Astrocyte of the spinal cord (primary cell): ENCODE data around the gene DNAJC4.
A peak's percentile ranks its signal among the peaks of the same experiment; 100 is the strongest.

Experiments
- DNase-seq: peaks from one replicate; pipeline ENCODE4 v3.0.0; 2011; ENCODE audit warnings: low read depth, low spot score
- H3K4me3 ChIP-seq: 2 replicates; pipeline ENCODE4 v1.5.1; 2011; ENCODE audit warnings: low read depth, mild to moderate bottlenecking, low read length, moderate library complexity
- in situ Hi-C: cut with HindIII; loops from 2 replicates; pipeline ENCODE4 v1.10.0; 2017; ENCODE audit warnings: low sequenced_read_pairs
- TF ChIP-seq, protein P1 (sequence below): IDR thresholded peaks from 2 replicates; pipeline ENCODE4 v1.5.1; 2012; ENCODE audit warnings: low read depth, mild to moderate bottlenecking, low read length, inconsistent platforms

DNAJC4 gene

DNA sequence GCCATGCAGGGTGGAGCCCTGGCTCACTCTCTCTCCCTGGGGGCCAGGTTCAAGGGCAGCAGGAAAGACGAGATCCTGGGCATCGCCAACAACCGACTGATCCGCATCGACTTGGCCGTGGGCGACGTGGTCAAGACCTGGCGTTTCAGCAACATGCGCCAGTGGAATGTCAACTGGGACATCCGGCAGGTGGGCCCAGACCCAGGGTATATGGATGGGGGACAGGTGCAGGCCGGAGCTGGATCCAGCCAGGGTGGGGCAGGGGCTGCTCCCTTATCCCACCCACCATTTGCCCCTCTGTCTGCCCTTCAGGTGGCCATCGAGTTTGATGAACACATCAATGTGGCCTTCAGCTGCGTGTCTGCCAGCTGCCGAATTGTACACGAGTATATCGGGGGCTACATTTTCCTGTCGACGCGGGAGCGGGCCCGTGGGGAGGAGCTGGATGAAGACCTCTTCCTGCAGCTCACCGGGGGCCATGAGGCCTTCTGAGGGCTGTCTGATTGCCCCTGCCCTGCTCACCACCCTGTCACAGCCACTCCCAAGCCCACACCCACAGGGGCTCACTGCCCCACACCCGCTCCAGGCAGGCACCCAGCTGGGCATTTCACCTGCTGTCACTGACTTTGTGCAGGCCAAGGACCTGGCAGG lies 7.2 kb upstream of the DNAJC4 start:
- H3K4me3 ChIP-seq: no peak overlapping the region
- in situ Hi-C loops: no loop called here
- TF ChIP-seq, protein P1, sequence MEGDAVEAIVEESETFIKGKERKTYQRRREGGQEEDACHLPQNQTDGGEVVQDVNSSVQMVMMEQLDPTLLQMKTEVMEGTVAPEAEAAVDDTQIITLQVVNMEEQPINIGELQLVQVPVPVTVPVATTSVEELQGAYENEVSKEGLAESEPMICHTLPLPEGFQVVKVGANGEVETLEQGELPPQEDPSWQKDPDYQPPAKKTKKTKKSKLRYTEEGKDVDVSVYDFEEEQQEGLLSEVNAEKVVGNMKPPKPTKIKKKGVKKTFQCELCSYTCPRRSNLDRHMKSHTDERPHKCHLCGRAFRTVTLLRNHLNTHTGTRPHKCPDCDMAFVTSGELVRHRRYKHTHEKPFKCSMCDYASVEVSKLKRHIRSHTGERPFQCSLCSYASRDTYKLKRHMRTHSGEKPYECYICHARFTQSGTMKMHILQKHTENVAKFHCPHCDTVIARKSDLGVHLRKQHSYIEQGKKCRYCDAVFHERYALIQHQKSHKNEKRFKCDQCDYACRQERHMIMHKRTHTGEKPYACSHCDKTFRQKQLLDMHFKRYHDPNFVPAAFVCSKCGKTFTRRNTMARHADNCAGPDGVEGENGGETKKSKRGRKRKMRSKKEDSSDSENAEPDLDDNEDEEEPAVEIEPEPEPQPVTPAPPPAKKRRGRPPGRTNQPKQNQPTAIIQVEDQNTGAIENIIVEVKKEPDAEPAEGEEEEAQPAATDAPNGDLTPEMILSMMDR: no peak

DNA sequence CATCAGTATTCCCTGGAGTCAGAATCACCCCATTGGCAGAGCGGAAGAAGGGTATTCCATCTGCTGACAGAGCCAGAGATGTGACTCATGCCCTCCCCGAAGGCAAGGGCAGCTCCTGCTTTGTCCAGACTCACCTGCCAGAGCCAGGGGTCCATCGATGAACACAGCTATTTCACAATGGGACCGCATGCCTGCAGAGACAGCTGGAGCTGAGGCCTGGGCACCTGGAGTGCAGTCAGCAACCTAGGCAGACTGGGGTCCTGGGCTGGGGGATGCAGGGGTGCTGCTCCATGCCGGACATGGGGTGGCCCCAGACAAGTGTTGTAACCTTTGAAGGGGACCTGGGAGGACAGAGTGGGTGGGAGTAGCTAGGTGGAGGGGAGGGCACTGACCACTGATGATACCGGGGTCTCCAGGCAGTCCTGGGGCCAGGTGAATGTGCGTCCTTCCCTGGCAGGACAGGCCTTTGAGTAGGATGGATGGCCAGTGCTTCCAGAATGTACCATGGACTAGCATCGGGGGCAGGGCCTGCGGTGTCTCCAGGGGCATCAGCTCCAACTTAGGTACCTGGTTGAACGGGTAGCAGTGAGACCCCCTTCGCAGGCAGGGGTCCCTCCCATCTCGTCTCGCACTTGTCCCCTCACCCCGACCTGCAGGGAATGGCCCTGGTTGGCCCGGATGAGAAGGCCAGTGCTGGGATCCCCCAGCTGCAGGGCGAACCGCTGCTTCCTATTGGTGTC lies 6.0 kb upstream of the DNAJC4 start:
- no peak overlapping the region for H3K4me3 ChIP-seq
- no peak for DNase-seq
- in situ Hi-C loops: no loop called here
- TF ChIP-seq, protein P1: no peak

More for the DNA sequence above, 7.2 kb upstream of the DNAJC4 start:
- no peak for DNase-seq

DNA sequence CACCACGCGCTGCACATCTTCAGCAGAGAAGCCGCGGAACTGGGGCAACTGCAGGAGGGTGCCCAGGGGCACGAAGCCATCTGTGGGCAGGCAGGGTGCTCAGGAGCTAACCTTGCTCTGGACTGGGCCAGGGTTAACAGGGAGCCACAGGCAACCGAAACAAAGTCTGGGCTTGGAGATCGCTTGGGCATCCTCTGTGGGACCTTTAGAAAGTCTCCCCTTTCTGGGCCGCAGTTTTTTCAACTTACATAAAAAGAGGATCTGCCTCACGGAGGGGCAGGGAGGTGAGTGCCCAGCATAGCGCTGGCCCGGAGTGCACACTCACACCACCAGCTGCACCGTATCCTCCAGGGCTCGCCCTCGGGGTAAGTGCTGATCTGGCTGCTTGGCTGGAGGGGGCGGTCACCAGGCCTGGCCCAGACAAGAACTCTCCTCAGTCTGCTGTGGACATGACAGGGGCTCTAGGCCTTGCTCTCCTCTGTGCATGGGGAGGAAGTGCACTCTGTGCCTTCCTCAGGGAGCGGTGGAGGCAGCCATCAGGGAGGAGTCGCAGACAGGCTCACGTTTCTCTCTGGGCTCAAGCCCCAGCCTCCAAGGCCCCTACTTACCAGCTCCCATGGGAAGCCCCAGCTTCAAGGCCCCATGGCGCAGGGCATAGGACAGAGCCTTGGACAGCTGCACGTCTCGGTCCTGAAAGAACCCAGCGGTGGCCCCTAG lies 5.3 kb upstream of the DNAJC4 start:
- in situ Hi-C loops: no loop called here
- no peak for DNase-seq
- TF ChIP-seq, protein P1: no peak

DNA sequence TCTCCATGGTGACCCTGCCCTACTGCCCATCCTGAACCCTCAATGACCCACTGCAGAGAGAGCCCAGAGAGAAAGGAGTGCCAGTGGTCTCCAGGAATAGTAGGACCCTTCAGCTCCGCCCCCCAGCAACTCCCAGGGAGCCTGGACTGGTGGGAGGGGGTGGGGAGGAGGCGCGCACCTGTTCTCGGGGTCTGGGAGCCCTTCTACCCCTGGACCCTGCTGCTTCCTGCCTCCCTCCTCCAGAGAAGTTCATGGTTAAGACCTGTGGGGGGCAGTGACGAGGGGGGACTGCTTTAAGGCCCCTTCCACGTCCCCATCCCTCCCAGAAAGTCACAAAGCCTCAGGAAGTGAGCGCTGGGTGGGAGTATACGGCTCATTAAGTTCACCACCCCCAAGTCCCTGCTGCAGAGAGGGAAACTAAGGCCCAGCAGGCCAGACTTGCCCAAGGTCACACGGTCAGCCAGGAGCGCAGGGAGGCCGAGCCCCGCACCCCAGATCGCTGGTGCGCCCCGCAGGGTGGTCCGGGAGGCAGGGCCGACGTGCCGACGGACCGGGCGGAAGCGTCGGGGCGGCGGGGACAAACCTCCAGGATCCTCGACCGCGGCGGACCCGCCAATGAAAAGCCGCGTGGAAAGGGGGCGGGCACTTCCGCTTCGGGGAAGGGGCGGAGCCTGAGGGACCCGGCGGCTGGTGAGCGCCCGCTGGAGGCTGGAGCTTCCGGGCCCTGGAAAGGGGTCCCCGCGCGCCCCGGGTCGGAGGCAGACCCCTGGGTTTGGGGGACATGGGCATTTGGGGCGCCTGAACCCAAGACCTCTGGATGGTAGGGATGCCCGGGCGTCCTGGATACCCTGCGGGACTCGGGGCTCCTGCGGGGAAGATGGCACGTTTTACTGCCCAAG lies 4.5 kb upstream of the DNAJC4 start, which contains the start of the genes NUDT22 and TRPT1:
NUDT22 (plus strand) TSS at position 667 of the 899 bp plus-strand sequence. CDS start 379 bp downstream, outside the sequence.
TRPT1 (minus strand) TSS at position 579 of the 899 bp plus-strand sequence; CDS start at position 253, 326 bp downstream.
- TF ChIP-seq, protein P1: peak; percentile 29
- DNase-seq: peak; percentile 77
- peak within 1 kb of the TSS; percentile 80 for H3K4me3 ChIP-seq
- in situ Hi-C loops: no loop called here

More for the DNA sequence above, 5.3 kb upstream of the DNAJC4 start:
- H3K4me3 ChIP-seq: peak overlapping the region; percentile 80

DNA sequence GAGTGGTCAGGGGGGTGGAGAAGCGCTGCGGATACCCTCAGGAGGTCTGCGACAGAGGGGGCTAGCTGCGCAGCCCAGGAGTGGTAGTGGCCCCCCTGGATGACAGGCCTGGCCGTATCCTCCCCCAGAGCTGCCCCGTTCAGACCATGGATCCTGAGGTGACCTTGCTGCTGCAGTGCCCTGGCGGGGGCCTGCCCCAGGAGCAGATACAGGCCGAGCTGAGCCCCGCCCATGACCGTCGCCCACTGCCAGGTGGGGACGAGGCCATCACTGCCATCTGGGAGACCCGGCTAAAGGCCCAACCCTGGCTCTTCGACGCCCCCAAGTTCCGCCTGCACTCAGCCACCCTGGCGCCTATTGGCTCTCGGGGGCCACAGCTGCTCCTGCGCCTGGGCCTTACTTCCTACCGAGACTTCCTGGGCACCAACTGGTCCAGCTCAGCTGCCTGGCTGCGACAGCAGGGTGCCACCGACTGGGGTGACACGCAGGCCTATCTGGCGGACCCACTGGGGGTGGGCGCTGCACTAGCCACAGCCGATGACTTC lies 3.8 kb upstream of the DNAJC4 start:
- in situ Hi-C loops: no loop called here
- TF ChIP-seq, protein P1: no peak
- DNase-seq: no peak
- H3K4me3 ChIP-seq: peak overlapping the region; percentile 80
